ENCODE data around the gene SESN1.

The SESN1 gene

GRCh38 chr6:109027964-109028363 lies 66.7 kb downstream of the SESN1 start:
- Histone ChIP-seq H3K4me3 (IDR thresholded peaks at IDR 0.05; ENCODE audit: insufficient read depth, low read depth, low read length) (no peak overlapping the region), H3K27ac (no peak overlapping the region), H3K36me3 (ENCODE audit: insufficient read depth) (no peaks in the 10 kb centered on the region), H3K79me2 (ENCODE audit: insufficient read depth, low read depth) (no peaks in the 10 kb centered on the region), H3K4me2 (no peak overlapping the region), H2AFZ (ENCODE audit: low read depth) (no peak overlapping the region), H3K9ac (no peak overlapping the region), H4K20me1 (ENCODE audit: insufficient read depth) (no peaks in the 10 kb centered on the region), H3K4me1 (ENCODE audit: low read depth, poor library complexity, severe bottlenecking) (peaks cover 8% of the 10 kb centered on the region), H3K27me3 (ENCODE audit: insufficient read depth, low read depth) (no peaks in the 10 kb centered on the region)
- no peak for TF ChIP-seq CTCF (conservative IDR thresholded peaks at IDR 0.05; ENCODE audit: low read depth, low read length)

GRCh38 chr6:109025639-109026038 lies 69.0 kb downstream of the SESN1 start:
- no peaks in the 10 kb centered on the region for H3K27me3 ChIP-seq (ENCODE audit: insufficient read depth, low read depth)
- H3K27ac ChIP-seq: no peak overlapping the region
- no peaks in the 10 kb centered on the region for H3K79me2 ChIP-seq (ENCODE audit: insufficient read depth, low read depth)
- no peaks in the 10 kb centered on the region for H4K20me1 ChIP-seq (ENCODE audit: insufficient read depth)
- H3K9ac ChIP-seq: no peak overlapping the region
- no peak for TF ChIP-seq CTCF (conservative IDR thresholded peaks at IDR 0.05; ENCODE audit: low read depth, low read length)
- no peak overlapping the region for H3K4me2 ChIP-seq
- no peak overlapping the region for H3K4me3 ChIP-seq (IDR thresholded peaks at IDR 0.05; ENCODE audit: insufficient read depth, low read depth, low read length)
- no peaks in the 10 kb centered on the region for H3K36me3 ChIP-seq (ENCODE audit: insufficient read depth)
- H2AFZ ChIP-seq (ENCODE audit: low read depth): no peak overlapping the region
- H3K4me1 ChIP-seq (ENCODE audit: low read depth, poor library complexity, severe bottlenecking): peaks cover 9% of the 10 kb centered on the region

GRCh38 chr6:109024784-109025183 lies 69.9 kb downstream of the SESN1 start:
- H3K4me3 ChIP-seq (IDR thresholded peaks at IDR 0.05; ENCODE audit: insufficient read depth, low read depth, low read length): no peak overlapping the region
- H3K9ac ChIP-seq: no peak overlapping the region
- no peaks in the 10 kb centered on the region for H3K27me3 ChIP-seq (ENCODE audit: insufficient read depth, low read depth)
- no peaks in the 10 kb centered on the region for H3K36me3 ChIP-seq (ENCODE audit: insufficient read depth)
- H2AFZ ChIP-seq (ENCODE audit: low read depth): no peak overlapping the region
- TF ChIP-seq CTCF (conservative IDR thresholded peaks at IDR 0.05; ENCODE audit: low read depth, low read length): no peak
- H3K79me2 ChIP-seq (ENCODE audit: insufficient read depth, low read depth): no peaks in the 10 kb centered on the region
- H3K4me2 ChIP-seq: no peak overlapping the region
- H3K4me1 ChIP-seq (ENCODE audit: low read depth, poor library complexity, severe bottlenecking): peaks cover 9% of the 10 kb centered on the region
- H4K20me1 ChIP-seq (ENCODE audit: insufficient read depth): no peaks in the 10 kb centered on the region
- H3K27ac ChIP-seq: no peak overlapping the region

GRCh38 chr6:109024368-109024767 lies 70.3 kb downstream of the SESN1 start:
- Histone ChIP-seq H4K20me1 (ENCODE audit: insufficient read depth) (no peaks in the 10 kb centered on the region), H3K36me3 (ENCODE audit: insufficient read depth) (no peaks in the 10 kb centered on the region), H3K79me2 (ENCODE audit: insufficient read depth, low read depth) (no peaks in the 10 kb centered on the region), H3K9ac (no peak overlapping the region), H3K4me1 (ENCODE audit: low read depth, poor library complexity, severe bottlenecking) (peaks cover 9% of the 10 kb centered on the region), H3K4me3 (IDR thresholded peaks at IDR 0.05; ENCODE audit: insufficient read depth, low read depth, low read length) (no peak overlapping the region), H3K4me2 (no peak overlapping the region), H3K27ac (no peak overlapping the region), H2AFZ (ENCODE audit: low read depth) (no peak overlapping the region), H3K27me3 (ENCODE audit: insufficient read depth, low read depth) (no peaks in the 10 kb centered on the region)
- TF ChIP-seq CTCF (conservative IDR thresholded peaks at IDR 0.05; ENCODE audit: low read depth, low read length): no peak

Measured in KMS-11 (cell line).